Common myeloid progenitor, CD34-positive (primary cell): ENCODE data around the gene LPAR6.
A peak's percentile ranks its signal among the peaks of the same experiment; 100 is the strongest.

ENCODE experiments used
- CTCF ChIA-PET: fragments of 350-600 bp; sonication (Branson Sonifier 250); formaldehyde crosslinking; loops from one replicate; lab custom pipeline; 2021; ENCODE audit warnings: antibody characterized with exemption; lab: Charles Lee
- POLR2A ChIA-PET: fragments of 350-600 bp; sonication (Branson Sonifier 250); formaldehyde crosslinking; loops from one replicate; lab custom pipeline; 2021; ENCODE audit warnings: antibody characterized with exemption; lab: Charles Lee
- DNase-seq, 3 donors: peaks; one replicate each; pipeline versions ENCODE4 v3.0.0 to v3.0.0-alpha.2; 2013
- H3K27ac ChIP-seq, 2 experiments: 1 replicate in 1 of 2; 2 replicates in 1 of 2; pipeline ENCODE4 v1.7.0; 2013; ENCODE audit warnings: inconsistent platforms in 2 of 2, low read length in 2 of 2, mild to moderate bottlenecking in 2 of 2, low read depth in 1 of 2, moderate library complexity in 1 of 2; ENCODE audit not compliant: severe bottlenecking in 2 of 2, insufficient read depth in 1 of 2, poor library complexity in 1 of 2
- H3K27me3 ChIP-seq, 5 experiments: replicated peaks in 2 of 5; 1 replicate in 3 of 5; 2 replicates in 2 of 5; pipeline versions ENCODE4 v1.6.1 to v1.7.0; 2013; ENCODE audit warnings: low read length in 4 of 5, mild to moderate bottlenecking in 2 of 5, moderate library complexity in 2 of 5, inconsistent platforms in 1 of 5; ENCODE audit not compliant: insufficient read depth in 5 of 5, control insufficient read depth in 4 of 5
- H3K36me3 ChIP-seq, 4 experiments: 1 replicate in 2 of 4; 2 replicates in 2 of 4; pipeline versions ENCODE4 v1.6.1 to v1.7.0; 2013; ENCODE audit warnings: low read length in 3 of 4, control low read depth in 1 of 4, mild to moderate bottlenecking in 1 of 4; ENCODE audit not compliant: control insufficient read depth in 4 of 4, insufficient read depth in 4 of 4
- H3K4me1 ChIP-seq, 4 experiments: 1 replicate in 3 of 4; 2 replicates in 1 of 4; pipeline versions ENCODE4 v1.6.1 to v1.7.1; 2013; ENCODE audit warnings: low read length in 3 of 4, mild to moderate bottlenecking in 3 of 4, control low read depth in 1 of 4, inconsistent platforms in 1 of 4, moderate library complexity in 1 of 4; ENCODE audit not compliant: control insufficient read depth in 4 of 4, insufficient read depth in 4 of 4; ENCODE audit errors: control extremely low read depth in 1 of 4
- H3K4me3 ChIP-seq, 7 experiments: 1 replicate in 4 of 7; 2 replicates in 3 of 7; pipeline versions ENCODE4 v1.5.1 to v1.7.0; 2013; ENCODE audit warnings: mild to moderate bottlenecking in 7 of 7, low read length in 6 of 7, moderate library complexity in 6 of 7, inconsistent platforms in 2 of 7, low read depth in 2 of 7, control low read depth in 1 of 7; ENCODE audit not compliant: insufficient read depth in 4 of 7, control insufficient read depth in 1 of 7; ENCODE audit errors: extremely low read depth in 1 of 7
- H3K9me3 ChIP-seq, 5 experiments: 1 replicate in 4 of 5; 2 replicates in 1 of 5; pipeline versions ENCODE4 v1.6.1 to v1.7.1; 2013; ENCODE audit warnings: low read length in 4 of 5, mild to moderate bottlenecking in 2 of 5, inconsistent platforms in 1 of 5, low read depth in 1 of 5, moderate library complexity in 1 of 5; ENCODE audit not compliant: control insufficient read depth in 4 of 5, insufficient read depth in 2 of 5; ENCODE audit errors: control extremely low read depth in 1 of 5
- WGBS: methylation state at CpG from one replicate; pipeline ENCODE4 v1.1.5; 2013; ENCODE audit not compliant: insufficient coverage; 5-methylcytosine and 5-hydroxymethylcytosine counted together

The LPAR6 gene

GRCh38 chr13:48405875-48406274 lies 7.0 kb downstream of the LPAR6 start:
- Histone ChIP-seq H3K36me3 (peaks cover 0 to 3% (median 2%) of the 10 kb centered on the region in 4 experiments), H3K27me3 (no peaks in the 10 kb centered on the region), H3K4me1 (peaks cover 8 to 48% (median 30%) of the 10 kb centered on the region in 4 experiments), H3K27ac (no peak overlapping the region), H3K4me3 (no peak overlapping the region), H3K9me3 (no peaks in the 10 kb centered on the region)
- ChIA-PET POLR2A (interaction anchor here (0.6 kb wide), 1 partner anchor 9 kb away, joined by 3 read pairs; no protein-coding TSS in a partner anchor), CTCF (interaction anchor here (1.0 to 1.2 kb wide), 2 partner anchors 170 to 174 kb away, joined by 3 to 4 read pairs; no protein-coding TSS in a partner anchor)
- DNase-seq: peak in 2 of 3 donors; percentile 62

- no peak for DNase-seq
- POLR2A ChIA-PET: no interaction called here
- Histone ChIP-seq H3K27me3 (no peaks in the 10 kb centered on the region), H3K36me3 (peaks cover 0 to 3% (median 2%) of the 10 kb centered on the region in 4 experiments), H3K9me3 (no peaks in the 10 kb centered on the region), H3K4me3 (no peak overlapping the region), H3K4me1 (peaks cover 17 to 57% (median 37%) of the 10 kb centered on the region in 4 experiments), H3K27ac (no peak overlapping the region)
- WGBS: 57% methylated on average over 1 of the region's 1 CpG
- CTCF ChIA-PET: interaction anchor here (1.2 kb wide), 1 partner anchor 175 kb away, joined by 4 read pairs; no protein-coding TSS in a partner anchor
Measured at GRCh38 chr13:48404952-48405351, 8.0 kb downstream of the LPAR6 start.

- Histone ChIP-seq H3K4me3 (peak overlapping the region in 2 of 7 experiments; percentile 29 to 69), H3K27me3 (no peaks in the 10 kb centered on the region), H3K9me3 (no peaks in the 10 kb centered on the region), H3K36me3 (peaks cover 0 to 3% (median 0%) of the 10 kb centered on the region in 4 experiments), H3K27ac (no peak overlapping the region), H3K4me1 (peaks cover 19 to 66% (median 40%) of the 10 kb centered on the region in 4 experiments)
- ChIA-PET POLR2A (no interaction called here), CTCF (interaction anchor here (0.7 to 3.8 kb wide), 2 partner anchors 56 to 175 kb away, joined by 3 to 38 read pairs; no protein-coding TSS in a partner anchor)
- DNase-seq: peak in 1 of 3 donors; percentile 30
- WGBS: 49% methylated on average over 7 of the region's 8 CpGs
Measured at GRCh38 chr13:48403913-48404312, 9.0 kb downstream of the LPAR6 start.

GRCh38 chr13:48403151-48403631 lies 9.7 kb downstream of the LPAR6 start:
- DNase-seq: peak in 2 of 3 donors; percentile 67 to 71
- H3K4me3 ChIP-seq: peak overlapping the region in 2 of 7 experiments; percentile 29 to 69
- ChIA-PET CTCF (interaction anchor here (0.6 to 3.8 kb wide), 3 partner anchors 77 to 180 kb away, joined by 3 to 38 read pairs (median 4); no protein-coding TSS in a partner anchor), POLR2A (no interaction called here)
- H3K9me3 ChIP-seq: no peaks in the 10 kb centered on the region
- H3K27me3 ChIP-seq: no peaks in the 10 kb centered on the region
- peak overlapping the region; percentile 36 to 56 for H3K27ac ChIP-seq
- peaks cover 19 to 70% (median 43%) of the 10 kb centered on the region in 4 experiments for H3K4me1 ChIP-seq
- WGBS: no CpG with 5 or more reads among the region's 2 CpGs
- H3K36me3 ChIP-seq: peaks cover 0 to 3% (median 0%) of the 10 kb centered on the region in 4 experiments

GRCh38 chr13:48402325-48402932 lies 10.5 kb downstream of the LPAR6 start:
- Histone ChIP-seq H3K27ac (no peak overlapping the region), H3K27me3 (no peaks in the 10 kb centered on the region), H3K4me3 (no peak overlapping the region), H3K9me3 (no peaks in the 10 kb centered on the region), H3K36me3 (peaks cover 0 to 3% (median 0%) of the 10 kb centered on the region in 4 experiments), H3K4me1 (peaks cover 19 to 75% (median 44%) of the 10 kb centered on the region in 4 experiments)
- 60% methylated on average over 2 of the region's 2 CpGs for WGBS
- ChIA-PET POLR2A (no interaction called here), CTCF (interaction anchor here (0.6 to 3.8 kb wide), 5 partner anchors 46 to 181 kb away, joined by 3 to 38 read pairs (median 3); no protein-coding TSS in a partner anchor)
- peak in 1 of 3 donors; percentile 40 for DNase-seq

- H3K4me3 ChIP-seq: peak overlapping the region in 2 of 7 experiments; percentile 45 to 54
- peaks cover 19 to 75% (median 44%) of the 10 kb centered on the region in 4 experiments for H3K4me1 ChIP-seq
- H3K27me3 ChIP-seq: no peaks in the 10 kb centered on the region
- ChIA-PET POLR2A (no interaction called here), CTCF (interaction anchor here (1.0 to 3.8 kb wide), 13 partner anchors 34 to 369 kb away, joined by 3 to 38 read pairs (median 4); no protein-coding TSS in a partner anchor)
- no peaks in the 10 kb centered on the region for H3K9me3 ChIP-seq
- peak in 2 of 3 donors; percentile 41 to 59 for DNase-seq
- peaks cover 0 to 1% (median 0%) of the 10 kb centered on the region in 4 experiments for H3K36me3 ChIP-seq
- H3K27ac ChIP-seq: peak overlapping the region in 1 of 2 experiments; percentile 54
- no CpG with 5 or more reads among the region's 2 CpGs for WGBS
Measured at GRCh38 chr13:48401480-48401879, 11.4 kb downstream of the LPAR6 start.
